OCI-M2 (cell line): ENCODE results near the gene VASP.

Experiments used
- DNase-seq: peaks from one replicate; lab custom pipeline; 2025; ENCODE audit not compliant: unreplicated experiment; lab: John Stamatoyannopoulos, UW

The VASP gene

GRCh38 chr19:45473682-45474605 lies 33.3 kb upstream of the VASP start:
- DNase-seq = no peak

GRCh38 chr19:45474606-45475521 lies 32.4 kb upstream of the VASP start:
- DNase-seq = no peak

GRCh38 chr19:45475537-45476291 lies 31.6 kb upstream of the VASP start:
- no peak for DNase-seq

GRCh38 chr19:45476304-45476703 lies 31.0 kb upstream of the VASP start:
- no peak for DNase-seq

GRCh38 chr19:45477186-45477585 lies 30.1 kb upstream of the VASP start:
- no peak for DNase-seq

GRCh38 chr19:45477713-45478453 lies 29.4 kb upstream of the VASP start:
- DNase-seq = no peak

- peak; percentile 96 for DNase-seq
Measured at GRCh38 chr19:45478454-45479238, 28.6 kb upstream of the VASP start.

- no peak for DNase-seq
Measured at GRCh38 chr19:45483033-45483432, 24.2 kb upstream of the VASP start.

GRCh38 chr19:45484273-45484945 lies 22.9 kb upstream of the VASP start:
- DNase-seq = no peak

GRCh38 chr19:45485305-45486077 lies 21.8 kb upstream of the VASP start:
- peak; percentile 94 for DNase-seq

GRCh38 chr19:45488708-45489107 lies 18.6 kb upstream of the VASP start:
- no peak for DNase-seq

GRCh38 chr19:45489216-45489855 lies 17.9 kb upstream of the VASP start:
- DNase-seq = no peak

GRCh38 chr19:45492137-45492626 lies 15.1 kb upstream of the VASP start:
- no peak for DNase-seq

- peak; percentile 77 for DNase-seq
Measured at GRCh38 chr19:45492627-45493470, 14.4 kb upstream of the VASP start.

GRCh38 chr19:45494261-45494916 lies 12.9 kb upstream of the VASP start:
- no peak for DNase-seq

- no peak for DNase-seq
Measured at GRCh38 chr19:45495178-45495577, 12.1 kb upstream of the VASP start.
